DMS53 treated with DMSO at 0.1 percent for 48 hours (cell line): ENCODE data around the gene ZNF491.
"Not testable (repeated sequence)": the region's sequence is repeated elsewhere in the genome, so short reads cannot be mapped to it uniquely, and the experiment has no call there.

Experiments
- DNase-seq: peaks from one replicate; lab custom pipeline; 2025; ENCODE audit not compliant: unreplicated experiment; lab: John Stamatoyannopoulos, UW

Gene ZNF491

DNA sequence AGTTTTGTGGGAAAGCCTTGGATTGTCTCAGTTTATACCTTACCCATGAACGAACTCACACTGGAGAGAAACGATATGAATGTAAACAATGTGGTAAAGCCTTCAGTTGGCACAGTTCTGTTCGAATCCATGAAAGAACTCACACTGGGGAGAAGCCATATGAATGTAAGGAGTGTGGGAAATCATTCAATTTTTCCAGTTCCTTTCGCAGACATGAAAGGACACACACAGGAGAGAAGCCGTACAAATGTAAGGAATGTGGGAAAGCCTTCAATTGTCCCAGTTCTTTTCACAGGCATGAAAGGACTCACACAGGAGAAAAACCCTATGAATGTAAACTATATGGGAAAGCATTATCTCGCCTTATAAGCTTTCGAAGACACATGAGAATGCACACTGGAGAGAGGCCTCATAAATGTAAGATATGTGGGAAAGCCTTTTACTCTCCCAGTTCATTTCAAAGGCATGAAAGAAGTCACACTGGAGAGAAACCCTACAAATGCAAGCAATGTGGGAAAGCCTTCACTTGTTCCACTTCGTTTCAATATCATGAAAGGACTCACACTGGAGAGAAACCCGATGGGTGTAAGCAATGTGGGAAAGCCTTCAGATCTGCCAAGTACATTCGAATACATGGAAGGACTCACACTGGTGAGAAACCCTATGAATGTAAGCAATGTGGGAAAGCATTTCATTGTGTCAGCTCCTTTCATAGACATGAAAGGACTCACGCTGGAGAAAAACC, 8.2 kb downstream of the ZNF491 start:
- DNase-seq = no peak

DNA sequence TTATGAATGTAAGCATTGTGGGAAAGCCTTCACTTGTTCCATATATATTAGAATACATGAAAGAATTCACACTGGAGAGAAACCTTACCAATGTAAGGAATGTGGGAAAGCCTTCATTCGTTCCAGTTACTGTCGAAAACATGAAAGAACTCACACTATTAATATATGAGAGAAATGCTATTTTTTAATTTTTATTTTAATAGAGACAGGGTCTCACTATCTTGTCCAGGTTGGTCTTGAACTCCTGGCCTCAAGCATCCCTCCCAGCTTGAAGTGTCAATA, 8.7 kb downstream of the ZNF491 start:
- no peak for DNase-seq

DNA sequence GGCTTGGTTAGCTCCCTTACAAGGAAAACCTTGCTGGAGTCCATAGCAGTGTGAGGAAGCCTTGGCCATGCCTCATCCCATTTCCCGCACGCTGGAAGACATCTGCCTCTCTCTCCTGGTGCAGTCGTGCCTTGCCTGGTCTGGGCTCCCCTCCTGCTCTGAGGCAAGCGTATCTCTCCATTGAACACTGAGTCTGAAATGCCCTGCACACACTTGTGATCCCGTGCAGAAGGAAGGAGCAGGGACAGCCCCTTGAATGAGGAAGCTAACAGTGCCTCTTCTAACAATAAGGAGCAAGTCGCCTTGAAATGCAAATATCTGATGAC, 15.3 kb downstream of the ZNF491 start:
- DNase-seq = no peak

DNA sequence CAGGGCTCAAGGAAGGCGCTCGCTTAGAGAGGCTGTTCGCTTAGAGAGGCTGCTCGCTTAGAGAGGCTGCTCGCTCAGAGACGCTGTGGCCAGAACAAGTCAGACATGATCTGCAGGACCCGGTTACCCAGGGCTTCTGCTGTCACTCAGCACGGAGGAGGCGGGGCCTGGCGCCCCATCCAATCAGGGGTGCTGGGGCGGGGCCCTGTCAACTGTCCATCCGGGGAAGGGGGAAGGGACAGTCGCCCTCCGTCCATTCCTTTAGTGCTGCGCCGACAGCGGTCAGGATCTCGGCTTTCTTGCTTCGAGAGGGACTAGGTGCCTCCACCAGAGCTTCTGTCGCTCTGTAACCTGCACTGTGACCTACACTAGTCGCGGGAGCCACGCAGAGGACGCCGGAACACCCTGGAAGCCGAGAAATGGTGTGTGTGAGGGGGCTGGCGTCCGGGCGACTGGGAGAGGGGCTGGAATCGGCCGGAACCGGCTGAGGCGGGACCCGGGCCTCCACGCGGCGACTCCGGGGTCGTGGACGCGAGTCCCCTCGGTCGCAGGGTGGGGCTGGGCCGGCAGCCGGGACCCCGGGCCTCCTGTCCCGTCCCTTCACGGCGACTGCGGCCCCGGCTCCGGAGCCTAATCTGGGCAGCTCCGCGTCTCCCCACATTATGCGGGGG, 15.8 kb downstream of the ZNF491 start, which contains the start of gene ZNF440:
ZNF440 (plus strand) TSS at position 245 of the 671 bp plus-strand sequence; CDS start at position 420, 175 bp downstream.
- DNase-seq = peak; percentile 88

DNA sequence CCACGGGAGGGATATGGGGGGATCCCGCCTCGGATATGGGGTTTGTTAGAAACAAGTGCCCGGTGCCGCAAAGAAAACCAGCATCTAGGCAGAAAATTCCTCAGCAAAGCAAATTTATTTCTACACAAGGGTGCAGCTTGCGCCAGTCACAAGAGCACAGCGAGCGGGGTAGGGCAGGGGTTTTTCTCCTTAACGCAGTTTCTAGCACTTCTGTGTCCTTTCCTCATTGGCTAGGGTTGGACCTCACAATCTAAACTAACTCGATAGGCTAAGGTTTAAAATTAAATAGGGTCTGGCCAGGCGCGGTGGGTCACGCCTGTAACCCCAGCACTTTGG, 16.3 kb downstream of the ZNF491 start:
- DNase-seq = no peak

DNA sequence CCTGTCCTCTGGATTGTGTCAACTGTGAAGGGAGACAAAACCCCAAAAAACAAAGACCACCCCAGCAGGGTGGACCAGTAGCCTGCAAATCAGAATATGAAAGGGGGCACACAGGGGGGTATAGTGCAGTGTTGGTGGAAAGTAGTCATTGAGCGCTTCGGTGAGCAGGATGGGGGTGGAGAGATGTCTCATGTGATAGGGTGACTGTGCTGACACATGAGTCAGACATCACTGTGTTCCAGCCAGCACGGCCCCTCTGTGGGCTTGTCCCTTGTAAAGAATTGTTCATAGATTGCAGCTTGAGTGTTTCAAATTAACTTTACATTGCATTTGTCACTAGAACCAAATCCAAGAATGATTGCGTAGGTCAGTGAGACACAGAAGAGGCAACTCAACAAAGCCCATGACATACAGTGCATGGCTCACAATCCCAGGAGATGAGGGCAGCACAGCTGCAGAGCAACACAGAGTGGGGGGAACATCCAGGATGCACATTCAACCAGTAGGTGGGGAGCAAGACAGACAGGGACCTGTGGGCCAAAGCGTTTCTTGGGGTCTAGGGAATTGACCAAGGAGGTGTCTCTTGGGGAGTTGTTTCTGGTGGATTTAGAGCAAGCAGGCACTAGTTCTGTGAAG, 23.3 kb downstream of the ZNF491 start:
- no peak for DNase-seq

DNA sequence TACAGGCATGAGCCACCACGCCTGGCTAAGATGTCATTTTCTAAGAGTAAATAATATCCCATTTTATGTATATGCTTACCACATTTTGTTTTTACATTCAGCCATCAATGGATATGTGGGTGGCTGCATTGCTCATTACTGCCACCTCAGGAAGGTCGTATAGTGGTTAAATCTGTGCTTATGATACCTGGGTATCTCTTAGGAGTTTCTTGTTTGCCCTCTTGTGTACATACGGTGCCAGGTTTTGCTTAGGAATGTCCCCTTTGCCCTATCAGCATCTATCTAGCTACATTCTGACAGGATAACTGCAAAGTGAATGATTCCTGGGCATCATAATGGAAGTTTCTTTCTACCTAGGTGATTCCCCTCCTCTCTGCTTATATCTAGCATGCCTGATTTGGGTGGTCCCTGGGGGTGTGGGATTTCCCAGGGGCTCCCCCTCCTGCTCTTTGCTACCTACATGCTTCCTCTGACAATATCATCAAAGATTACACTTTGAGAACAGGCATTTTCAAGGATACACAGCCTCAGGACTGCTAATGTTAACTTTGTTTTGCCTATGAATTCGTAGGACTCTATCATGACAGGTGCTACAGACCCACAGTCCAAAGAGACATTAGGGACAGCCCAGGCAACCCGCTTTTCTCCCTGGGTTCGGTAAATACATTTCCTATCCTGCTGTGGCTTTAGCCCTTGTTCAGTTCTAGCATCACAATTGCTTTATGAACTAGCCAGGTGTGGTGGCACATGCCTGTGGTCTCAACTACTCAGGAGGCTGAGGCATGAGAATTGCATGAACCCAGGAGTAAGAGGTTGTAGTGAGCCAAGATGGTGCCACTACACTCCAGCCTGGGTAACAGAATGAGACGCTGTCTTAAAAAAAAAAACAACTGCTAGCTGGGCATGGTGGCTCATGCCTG, 30.9 kb downstream of the ZNF491 start:
- DNase-seq = not testable (repeated sequence)

DNA sequence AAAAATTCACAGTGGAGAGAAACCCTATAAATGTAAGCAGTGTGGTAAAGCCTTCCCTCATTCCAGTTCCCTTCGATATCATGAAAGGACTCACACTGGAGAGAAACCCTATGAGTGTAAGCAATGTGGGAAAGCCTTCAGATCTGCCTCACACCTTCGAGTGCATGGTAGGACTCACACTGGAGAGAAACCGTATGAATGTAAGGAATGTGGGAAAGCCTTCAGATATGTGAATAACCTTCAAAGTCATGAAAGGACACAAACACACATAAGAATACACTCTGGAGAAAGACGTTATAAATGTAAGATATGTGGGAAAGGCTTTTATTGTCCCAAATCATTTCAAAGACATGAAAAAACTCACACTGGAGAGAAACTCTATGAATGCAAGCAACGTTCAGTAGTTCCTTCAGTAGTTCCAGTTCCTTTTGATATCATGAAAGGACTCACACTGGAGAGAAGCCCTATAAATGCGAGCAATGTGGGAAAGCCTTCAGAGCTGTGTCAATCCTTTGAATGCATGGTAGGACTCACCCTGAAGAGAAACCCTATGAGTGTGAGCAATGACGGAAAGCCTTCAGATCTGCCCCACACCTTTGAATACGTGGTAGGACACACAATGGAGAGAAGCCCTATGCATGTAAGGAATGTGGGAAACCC, 34.1 kb downstream of the ZNF491 start:
- no peak for DNase-seq

DNA sequence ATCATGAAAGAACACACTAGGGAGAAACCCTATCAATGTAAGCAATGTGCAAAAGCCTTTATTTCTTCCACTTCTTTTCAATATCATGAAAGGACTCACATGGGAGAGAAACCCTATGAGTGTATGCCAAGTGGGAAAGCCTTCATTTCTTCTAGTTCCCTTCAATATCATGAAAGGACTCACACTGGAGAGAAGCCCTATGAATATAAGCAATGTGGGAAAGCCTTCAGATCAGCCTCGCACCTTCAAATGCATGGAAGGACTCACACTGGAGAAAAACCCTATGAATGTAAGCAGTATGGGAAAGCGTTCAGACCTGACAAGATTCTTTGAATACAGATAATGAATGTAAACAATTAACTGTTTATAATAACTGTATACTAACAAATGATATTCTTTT, 35.2 kb downstream of the ZNF491 start:
- no peak for DNase-seq

DNA sequence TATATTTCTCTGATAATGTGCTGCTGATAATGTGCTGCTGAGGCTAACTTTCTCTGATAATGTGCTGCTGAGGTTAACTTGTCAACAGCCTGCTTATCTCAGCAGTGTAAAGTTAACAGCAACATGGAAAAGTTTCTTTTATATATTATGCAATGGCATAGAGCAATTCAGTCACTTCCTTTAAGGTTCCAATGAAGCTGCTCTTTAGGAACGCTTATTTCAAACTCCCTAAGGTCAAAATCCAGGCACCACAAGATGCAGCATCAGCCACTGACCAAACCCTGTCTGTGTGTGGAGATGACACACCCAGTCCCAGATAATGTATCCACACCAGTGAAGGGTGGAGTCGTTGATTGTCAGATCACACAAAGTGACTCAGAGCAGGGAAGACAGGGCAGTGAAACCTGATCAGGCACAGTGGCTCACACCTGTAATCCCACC, 37.3 kb downstream of the ZNF491 start:
- not testable (repeated sequence) for DNase-seq

DNA sequence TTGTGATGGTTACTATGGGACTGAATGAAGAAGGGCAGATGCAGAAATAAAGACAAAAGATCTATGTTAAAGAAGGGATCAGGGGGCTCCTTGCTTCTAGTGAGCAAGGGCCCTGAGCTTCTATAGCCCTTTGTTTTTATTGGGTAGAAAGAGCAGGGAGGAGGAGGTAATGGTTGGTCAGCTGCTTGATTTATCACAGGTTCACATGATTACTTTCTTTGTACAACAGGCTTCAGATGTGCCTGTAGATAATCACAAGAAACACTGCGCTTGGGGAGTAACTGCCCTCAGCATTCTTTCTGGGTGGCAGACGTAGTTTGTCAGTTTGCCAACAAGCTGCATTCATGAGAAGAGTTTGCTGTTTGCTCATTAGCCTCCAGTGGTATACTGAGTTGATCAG, 45.4 kb downstream of the ZNF491 start:
- DNase-seq = no peak

DNA sequence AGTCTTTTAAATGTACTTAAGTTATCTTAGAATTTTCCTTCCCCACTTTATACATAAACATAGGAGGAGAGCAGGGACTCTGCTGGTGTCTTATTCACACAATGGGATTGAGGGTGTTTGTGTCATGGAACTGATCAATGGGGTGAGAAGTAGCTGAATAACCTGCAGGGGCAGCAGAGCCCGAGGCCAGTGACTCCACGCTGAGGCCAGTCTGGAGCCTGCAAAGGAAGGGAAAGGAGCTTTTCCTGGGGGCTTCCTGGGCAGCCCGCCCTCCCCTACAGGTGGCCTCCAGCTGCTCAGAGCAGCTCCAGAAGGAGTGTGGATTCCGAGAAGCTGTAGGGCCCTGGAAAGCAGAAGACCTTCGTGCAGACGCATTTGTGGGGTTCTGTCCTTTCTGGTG, 49.3 kb downstream of the ZNF491 start:
- not testable (repeated sequence) for DNase-seq

DNA sequence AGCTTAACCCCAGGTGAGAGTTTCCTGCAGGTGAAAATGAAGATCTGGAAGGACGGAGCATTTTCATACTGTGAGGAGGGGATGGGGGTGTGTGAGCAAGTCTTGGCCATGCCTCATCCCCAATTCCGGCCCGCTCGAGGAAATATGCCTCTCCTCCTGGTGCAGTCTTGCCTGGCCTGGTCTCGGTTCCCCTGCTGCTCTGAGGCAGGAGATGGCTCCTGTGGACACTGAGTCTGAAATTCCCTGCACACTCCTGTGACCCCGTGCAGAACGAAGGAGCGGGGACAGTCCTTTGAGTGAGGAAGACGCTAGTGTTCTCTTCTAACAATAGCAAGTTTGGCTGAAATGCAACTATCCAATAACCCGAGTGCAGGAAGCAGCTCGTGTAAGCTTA, 49.9 kb downstream of the ZNF491 start:
- DNase-seq = no peak

DNA sequence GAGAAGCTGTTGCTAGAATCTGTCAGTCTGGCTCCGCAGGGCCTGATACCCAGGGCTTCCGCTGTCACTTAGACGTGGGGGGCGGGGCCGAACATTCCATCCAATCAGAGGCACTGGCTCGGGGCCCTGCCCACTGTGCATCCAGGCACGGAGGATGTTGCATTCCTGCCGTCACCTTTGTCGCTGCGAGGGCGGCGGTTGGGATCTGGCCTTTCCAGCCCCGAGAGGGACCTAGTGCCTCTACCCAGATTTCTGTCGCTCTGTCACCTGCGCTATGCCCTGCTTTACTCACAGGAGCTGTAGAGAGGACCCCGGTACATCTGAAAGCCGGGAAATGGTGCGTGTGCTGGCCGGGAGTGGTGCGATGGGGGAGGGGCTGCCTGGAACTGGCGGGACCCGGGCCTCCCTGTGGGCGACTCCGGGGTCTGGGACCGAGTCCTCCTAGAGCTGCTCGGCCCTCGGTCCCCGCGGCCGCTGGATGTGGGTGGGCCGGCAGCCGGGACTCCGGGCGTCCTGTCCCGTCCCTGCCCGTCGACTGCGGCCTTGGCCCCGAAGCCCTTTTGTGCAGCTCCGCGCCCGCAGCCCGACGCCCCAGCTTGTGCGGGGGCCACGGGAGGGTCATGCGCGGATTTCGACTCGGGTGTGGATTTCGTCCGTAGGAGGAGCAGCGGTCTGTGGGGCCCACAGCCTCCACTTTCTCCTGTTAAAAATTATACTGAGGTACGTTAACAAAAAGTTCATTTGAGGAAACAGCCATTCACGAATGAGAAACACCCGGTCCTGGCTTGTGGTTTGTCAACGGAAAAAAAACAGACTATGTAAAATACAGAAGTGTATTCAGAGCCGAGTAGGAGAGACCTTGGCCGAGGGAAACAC, 50.5 kb downstream of the ZNF491 start, which contains the start of gene ZNF439:
ZNF439 (plus strand) TSS at position 133 of the 876 bp plus-strand sequence; CDS start at position 275, 142 bp downstream.
- peak; percentile 77 for DNase-seq

DNA sequence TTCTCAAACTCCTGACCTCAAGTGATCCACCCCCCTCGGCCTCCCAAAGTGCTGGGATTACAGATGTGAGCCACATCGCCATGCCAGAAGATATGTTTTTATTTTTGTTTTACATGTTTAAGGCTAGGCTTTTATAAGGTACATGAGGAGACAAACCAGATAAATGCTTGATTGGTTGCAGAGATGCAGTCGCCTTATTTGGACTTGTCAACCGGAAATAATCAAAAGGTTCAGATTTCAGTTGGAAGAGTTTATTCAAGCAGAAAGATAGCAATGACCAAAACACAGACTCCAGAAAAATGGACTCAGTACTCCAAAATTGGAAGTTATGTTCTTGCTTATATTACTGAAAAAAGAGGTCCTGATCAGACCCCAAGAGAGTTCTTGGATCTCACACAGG, 52.0 kb downstream of the ZNF491 start:
- DNase-seq = not testable (repeated sequence)

DNA sequence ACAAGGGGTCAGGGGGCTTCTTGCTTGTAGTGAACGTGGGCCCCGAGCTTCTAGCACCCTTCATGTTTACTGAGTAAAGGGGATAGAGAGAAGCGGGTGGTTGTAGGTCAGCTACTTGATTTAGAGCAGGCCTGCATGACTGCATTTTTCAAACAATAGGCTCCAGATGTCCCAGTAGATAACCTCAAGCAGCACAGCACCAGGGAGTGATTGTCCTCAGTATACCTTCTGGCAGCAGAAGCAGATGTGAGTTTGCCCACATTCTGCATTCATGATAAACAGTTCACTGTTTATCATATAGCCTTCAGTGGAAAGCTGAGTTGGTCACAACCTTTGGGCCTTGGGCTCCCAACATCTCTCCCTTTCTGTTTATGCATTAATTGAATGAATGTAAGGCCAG, 55.0 kb downstream of the ZNF491 start:
- no peak for DNase-seq

DNA sequence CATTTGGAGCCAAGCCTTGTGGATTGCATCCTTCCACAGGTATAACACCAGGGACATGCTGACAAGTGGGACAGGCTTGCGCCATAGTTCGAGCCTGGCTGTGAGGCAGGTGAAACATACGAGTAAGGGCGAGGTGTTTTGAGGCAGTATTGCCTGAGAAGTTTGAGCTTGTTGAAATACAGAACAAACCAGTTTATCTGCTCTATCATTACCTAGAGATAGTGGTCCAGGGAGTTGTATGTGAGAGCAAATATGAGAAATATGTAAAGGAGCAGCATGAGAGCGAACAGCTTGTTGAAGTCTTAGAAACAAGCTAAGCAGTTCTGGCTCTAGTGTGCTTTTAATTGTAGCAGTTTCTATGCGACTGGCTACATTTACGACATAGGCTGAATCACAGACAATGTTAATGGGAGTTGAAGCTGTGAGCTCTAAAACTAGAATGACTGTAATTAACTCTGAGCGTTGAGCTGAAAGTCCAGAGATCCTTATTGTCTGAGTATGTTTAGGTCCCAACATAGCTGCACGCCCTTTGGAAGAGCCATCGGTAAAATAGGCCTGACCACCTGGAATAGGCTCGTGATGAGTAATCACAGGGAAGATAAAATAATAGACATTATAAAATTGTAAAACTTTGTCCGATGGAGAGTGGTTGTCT, 58.4 kb downstream of the ZNF491 start:
- no peak for DNase-seq
